Activated CD4-positive, alpha-beta T cell treated with anti-CD3 and anti-CD28 coated beads, Interleukin-2, amount 10 ng/mL, durations not matched to agents 24 days and 14 days (primary cell): ENCODE measurements around the gene FCRL6. TPM values are rescaled to one million over a fixed set of nuclear protein-coding genes. Genes with fewer than 3 reads are reported as not detected.

Experiments used
- DNase-seq: peaks from one replicate; pipeline ENCODE4 v3.0.0; 2022
- H3K27ac Mint-ChIP-seq: one replicate; pipeline ENCODE4 v1.8.0; 2022; ENCODE audit warnings: mild to moderate bottlenecking, mixed read lengths
- H3K27me3 Mint-ChIP-seq: one replicate; pipeline ENCODE4 v1.8.0; 2022; ENCODE audit warnings: mixed read lengths
- H3K36me3 Mint-ChIP-seq: one replicate; pipeline ENCODE4 v1.8.0; 2022; ENCODE audit warnings: low read depth, mild to moderate bottlenecking, mixed read lengths
- H3K4me1 Mint-ChIP-seq: one replicate; pipeline ENCODE4 v1.8.0; 2021; ENCODE audit warnings: mixed read lengths
- H3K4me3 Mint-ChIP-seq: one replicate; pipeline ENCODE4 v1.8.0; 2022; ENCODE audit warnings: mild to moderate bottlenecking, moderate library complexity, mixed read lengths
- H3K9me3 Mint-ChIP-seq: one replicate; pipeline ENCODE4 v1.8.0; 2021; ENCODE audit warnings: mixed read lengths
- intact Hi-C: fragments of 100-400 bp; cut with micrococcal nuclease; formaldehyde crosslinking; loops from one replicate; pipeline ENCODE4 v1.15.1; 2023
- total RNA-seq: library from RNA; stranded (reverse); gene quantifications from 2 replicates; pipeline ENCODE4 v1.2.3, GENCODE V29; 2022

Gene FCRL6
- total RNA-seq, 1 donor from 2014 or later, result not detected

- peaks cover 12% of the 10 kb centered on the region for H3K27me3 Mint-ChIP-seq
- no peaks in the 10 kb centered on the region for H3K9me3 Mint-ChIP-seq
- no peaks in the 10 kb centered on the region for H3K36me3 Mint-ChIP-seq
- no peak overlapping the region for H3K27ac Mint-ChIP-seq
- H3K4me1 Mint-ChIP-seq, result peaks cover 7% of the 10 kb centered on the region
- intact Hi-C loops, result loop anchor here (5.0 kb wide), 2 partner anchors 224 to 319 kb away; no protein-coding TSS in a partner anchor
- H3K4me3 Mint-ChIP-seq, result no peak overlapping the region
- no peak for DNase-seq
These were observed 18.4 kb upstream of the FCRL6 start for GRCh38 chr1:159783724-159784123.

- Mint-ChIP-seq H3K36me3 (no peaks in the 10 kb centered on the region), H3K27me3 (peaks cover 12% of the 10 kb centered on the region), H3K4me3 (no peak overlapping the region), H3K4me1 (peaks cover under 1% of the 10 kb centered on the region), H3K9me3 (no peaks in the 10 kb centered on the region), H3K27ac (no peak overlapping the region)
- intact Hi-C loops, result no loop called here
- no peak for DNase-seq
These were observed 15.7 kb upstream of the FCRL6 start for GRCh38 chr1:159786465-159786864.

- Mint-ChIP-seq H3K27ac (no peak overlapping the region), H3K4me3 (no peak overlapping the region), H3K9me3 (no peaks in the 10 kb centered on the region), H3K36me3 (no peaks in the 10 kb centered on the region), H3K27me3 (peaks cover 12% of the 10 kb centered on the region), H3K4me1 (no peaks in the 10 kb centered on the region)
- intact Hi-C loops, result no loop called here
- DNase-seq, result no peak
These were observed 15.2 kb upstream of the FCRL6 start for GRCh38 chr1:159786966-159787365.

- Mint-ChIP-seq H3K36me3 (no peaks in the 10 kb centered on the region), H3K27ac (no peak overlapping the region), H3K9me3 (no peaks in the 10 kb centered on the region), H3K4me3 (no peak overlapping the region), H3K27me3 (peaks cover 18% of the 10 kb centered on the region), H3K4me1 (no peaks in the 10 kb centered on the region)
- intact Hi-C loops, result no loop called here
- no peak for DNase-seq
These were observed 11.8 kb upstream of the FCRL6 start for GRCh38 chr1:159790237-159790917.

- Mint-ChIP-seq H3K27me3 (peaks cover 18% of the 10 kb centered on the region), H3K9me3 (no peaks in the 10 kb centered on the region), H3K4me3 (no peak overlapping the region), H3K4me1 (no peaks in the 10 kb centered on the region), H3K27ac (no peak overlapping the region), H3K36me3 (no peaks in the 10 kb centered on the region)
- intact Hi-C loops, result no loop called here
- DNase-seq, result no peak
These were observed 11.1 kb upstream of the FCRL6 start for GRCh38 chr1:159791031-159791430.

- no peak for DNase-seq
- no peaks in the 10 kb centered on the region for H3K9me3 Mint-ChIP-seq
- peaks cover 21% of the 10 kb centered on the region for H3K27me3 Mint-ChIP-seq
- intact Hi-C loops, result no loop called here
- H3K36me3 Mint-ChIP-seq, result no peaks in the 10 kb centered on the region
- H3K27ac Mint-ChIP-seq, result no peak overlapping the region
- H3K4me3 Mint-ChIP-seq, result no peak overlapping the region
- H3K4me1 Mint-ChIP-seq, result no peaks in the 10 kb centered on the region
These were observed 10.7 kb upstream of the FCRL6 start for GRCh38 chr1:159791461-159791860.

- peaks cover 37% of the 10 kb centered on the region for H3K27me3 Mint-ChIP-seq
- no peak overlapping the region for H3K27ac Mint-ChIP-seq
- H3K9me3 Mint-ChIP-seq, result no peaks in the 10 kb centered on the region
- intact Hi-C loops, result no loop called here
- no peaks in the 10 kb centered on the region for H3K36me3 Mint-ChIP-seq
- DNase-seq, result no peak
- peaks cover 12% of the 10 kb centered on the region for H3K4me1 Mint-ChIP-seq
- no peak overlapping the region for H3K4me3 Mint-ChIP-seq
These were observed 6.6 kb upstream of the FCRL6 start for GRCh38 chr1:159795534-159795933.

GRCh38 chr1:159798893-159799292 lies 3.3 kb upstream of the FCRL6 start:
- Mint-ChIP-seq H3K9me3 (no peaks in the 10 kb centered on the region), H3K36me3 (no peaks in the 10 kb centered on the region), H3K27ac (no peak overlapping the region), H3K4me3 (no peak overlapping the region), H3K4me1 (peaks cover 18% of the 10 kb centered on the region), H3K27me3 (peaks cover 53% of the 10 kb centered on the region)
- peak; percentile 83 for DNase-seq
- intact Hi-C loops, result loop anchor here (1.0 to 2.0 kb wide), 2 partner anchors 92 to 208 kb away; no protein-coding TSS in a partner anchor

- DNase-seq, result no peak
- H3K36me3 Mint-ChIP-seq, result no peaks in the 10 kb centered on the region
- H3K9me3 Mint-ChIP-seq, result no peaks in the 10 kb centered on the region
- H3K4me3 Mint-ChIP-seq, result no peak overlapping the region
- peaks cover 57% of the 10 kb centered on the region for H3K27me3 Mint-ChIP-seq
- peaks cover 18% of the 10 kb centered on the region for H3K4me1 Mint-ChIP-seq
- intact Hi-C loops, result loop anchor here (2.0 kb wide), 1 partner anchor 207 kb away; no protein-coding TSS in a partner anchor
- no peak overlapping the region for H3K27ac Mint-ChIP-seq
These were observed 2.6 kb upstream of the FCRL6 start for GRCh38 chr1:159799446-159799985.

GRCh38 chr1:159800177-159800930 lies 1.8 kb upstream of the FCRL6 start:
- H3K36me3 Mint-ChIP-seq, result no peaks in the 10 kb centered on the region
- peak; percentile 71 for DNase-seq
- H3K27me3 Mint-ChIP-seq, result peaks cover 60% of the 10 kb centered on the region
- H3K27ac Mint-ChIP-seq, result no peak overlapping the region
- no peak overlapping the region for H3K4me3 Mint-ChIP-seq
- no peaks in the 10 kb centered on the region for H3K9me3 Mint-ChIP-seq
- H3K4me1 Mint-ChIP-seq, result peaks cover 18% of the 10 kb centered on the region
- intact Hi-C loops, result no loop called here

GRCh38 chr1:159803956-159804689 lies 2.0 kb downstream of the FCRL6 start:
- H3K27ac Mint-ChIP-seq, result no peak overlapping the region
- peaks cover 59% of the 10 kb centered on the region for H3K27me3 Mint-ChIP-seq
- H3K4me3 Mint-ChIP-seq, result no peak overlapping the region
- H3K4me1 Mint-ChIP-seq, result peaks cover 16% of the 10 kb centered on the region
- no peak for DNase-seq
- H3K9me3 Mint-ChIP-seq, result no peaks in the 10 kb centered on the region
- no peaks in the 10 kb centered on the region for H3K36me3 Mint-ChIP-seq
- intact Hi-C loops, result no loop called here

- H3K4me1 Mint-ChIP-seq, result peaks cover 13% of the 10 kb centered on the region
- H3K4me3 Mint-ChIP-seq, result no peak overlapping the region
- no peaks in the 10 kb centered on the region for H3K9me3 Mint-ChIP-seq
- H3K27me3 Mint-ChIP-seq, result peaks cover 57% of the 10 kb centered on the region
- no peak overlapping the region for H3K27ac Mint-ChIP-seq
- no peak for DNase-seq
- no peaks in the 10 kb centered on the region for H3K36me3 Mint-ChIP-seq
- intact Hi-C loops, result no loop called here
These were observed 2.8 kb downstream of the FCRL6 start for GRCh38 chr1:159804924-159805323.

GRCh38 chr1:159815926-159816325 lies 13.8 kb downstream of the FCRL6 start:
- Mint-ChIP-seq H3K27me3 (peaks cover 33% of the 10 kb centered on the region), H3K27ac (no peak overlapping the region), H3K4me3 (no peak overlapping the region), H3K9me3 (no peaks in the 10 kb centered on the region), H3K36me3 (no peaks in the 10 kb centered on the region), H3K4me1 (peaks cover 2% of the 10 kb centered on the region)
- no peak for DNase-seq
- intact Hi-C loops, result no loop called here
